Lower leg skin (tissue), 3 donors: ENCODE results near the gene TNFRSF11A.

Experiments used
- POLR2A ChIP-seq, 2 donors: fragments of 450-650 bp; IDR thresholded peaks; one replicate each; pipeline ENCODE4 v1.6.1; 2016 to 2017; ENCODE audit warnings: antibody characterized with exemption in 2 of 2, mild to moderate bottlenecking in 1 of 2, moderate library complexity in 1 of 2
- TF ChIP-seq, protein P1 (sequence below), 3 donors: fragments of 450-650 bp; IDR thresholded peaks; one replicate each; pipeline ENCODE4 v1.5.1; 2016; ENCODE audit warnings: antibody characterized with exemption in 3 of 3, mild to moderate bottlenecking in 3 of 3, moderate library complexity in 2 of 3

DNA sequence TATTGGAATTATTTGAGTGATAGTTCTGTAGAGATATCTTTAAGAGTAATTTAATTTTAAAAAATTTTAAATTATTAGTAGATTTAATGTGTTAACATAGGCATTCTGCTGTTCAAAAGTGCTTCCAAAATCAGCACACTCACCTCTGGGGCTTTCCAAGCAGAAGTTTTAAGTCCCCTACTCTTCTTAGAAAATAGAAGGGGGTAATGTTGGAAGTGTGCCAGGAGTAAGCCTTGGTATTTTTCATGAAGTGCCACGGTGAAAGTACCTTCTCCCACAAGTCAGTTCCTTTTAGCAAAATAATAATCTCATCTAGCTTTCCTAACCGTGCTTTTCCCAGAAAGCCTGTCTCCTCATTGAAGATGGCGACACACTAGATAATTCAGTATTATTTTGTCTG is 3.9 kb upstream of the TNFRSF11A start:
- TF ChIP-seq, protein P1, sequence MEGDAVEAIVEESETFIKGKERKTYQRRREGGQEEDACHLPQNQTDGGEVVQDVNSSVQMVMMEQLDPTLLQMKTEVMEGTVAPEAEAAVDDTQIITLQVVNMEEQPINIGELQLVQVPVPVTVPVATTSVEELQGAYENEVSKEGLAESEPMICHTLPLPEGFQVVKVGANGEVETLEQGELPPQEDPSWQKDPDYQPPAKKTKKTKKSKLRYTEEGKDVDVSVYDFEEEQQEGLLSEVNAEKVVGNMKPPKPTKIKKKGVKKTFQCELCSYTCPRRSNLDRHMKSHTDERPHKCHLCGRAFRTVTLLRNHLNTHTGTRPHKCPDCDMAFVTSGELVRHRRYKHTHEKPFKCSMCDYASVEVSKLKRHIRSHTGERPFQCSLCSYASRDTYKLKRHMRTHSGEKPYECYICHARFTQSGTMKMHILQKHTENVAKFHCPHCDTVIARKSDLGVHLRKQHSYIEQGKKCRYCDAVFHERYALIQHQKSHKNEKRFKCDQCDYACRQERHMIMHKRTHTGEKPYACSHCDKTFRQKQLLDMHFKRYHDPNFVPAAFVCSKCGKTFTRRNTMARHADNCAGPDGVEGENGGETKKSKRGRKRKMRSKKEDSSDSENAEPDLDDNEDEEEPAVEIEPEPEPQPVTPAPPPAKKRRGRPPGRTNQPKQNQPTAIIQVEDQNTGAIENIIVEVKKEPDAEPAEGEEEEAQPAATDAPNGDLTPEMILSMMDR (IDR thresholded peaks at IDR 0.05): no peak
- TF ChIP-seq POLR2A (IDR thresholded peaks at IDR 0.05): no peak
